Naive thymus-derived CD4-positive, alpha-beta T cell (primary cell): ENCODE measurements around the gene MPPED1. TPM values are rescaled to one million over a fixed set of nuclear protein-coding genes. Genes with fewer than 3 reads are reported as not detected.

Experiments used
- ATAC-seq: fragments of 150-1000 bp; cut with Tn5 transposase; 2 replicates; pipeline ENCODE4 v1.10.0; 2021; ENCODE audit warnings: mild to moderate bottlenecking, moderate library complexity
- CTCF ChIA-PET: fragments of 350-600 bp; sonication (Branson Sonifier 250); formaldehyde crosslinking; loops from one replicate; lab custom pipeline; 2021; ENCODE audit warnings: antibody characterized with exemption; lab: Charles Lee
- POLR2A ChIA-PET: fragments of 350-600 bp; sonication (Branson Sonifier 250); formaldehyde crosslinking; loops from one replicate; lab custom pipeline; 2021; ENCODE audit warnings: antibody characterized with exemption, inconsistent platforms; lab: Charles Lee
- DNase-seq, 9 donors: peaks; one replicate each; pipeline versions ENCODE4 v3.0.0 to v3.0.0-alpha.2; 2020 to 2022; ENCODE audit warnings: mixed read lengths in 1 of 9
- H3K27ac ChIP-seq: one replicate; pipeline ENCODE4 v1.7.0; 2013; ENCODE audit warnings: mild to moderate bottlenecking, low read depth, low read length, moderate library complexity
- H3K27me3 ChIP-seq, 2 donors: one replicate each; pipeline ENCODE4 v1.7.0; 2013; ENCODE audit warnings: low read length in 2 of 2, mild to moderate bottlenecking in 2 of 2, moderate library complexity in 2 of 2; ENCODE audit not compliant: control insufficient read depth in 2 of 2, insufficient read depth in 2 of 2
- H3K36me3 ChIP-seq, 3 experiments: 1 replicate in 2 of 3; 2 replicates in 1 of 3; pipeline ENCODE4 v1.7.0; 2013; ENCODE audit warnings: low read length in 3 of 3, mild to moderate bottlenecking in 3 of 3, moderate library complexity in 1 of 3; ENCODE audit not compliant: insufficient read depth in 3 of 3, control insufficient read depth in 2 of 3
- H3K4me1 ChIP-seq, 2 donors: one replicate each; pipeline ENCODE4 v1.7.0; 2013; ENCODE audit warnings: low read length in 2 of 2, mild to moderate bottlenecking in 2 of 2, moderate library complexity in 1 of 2; ENCODE audit not compliant: control insufficient read depth in 2 of 2, insufficient read depth in 2 of 2
- H3K4me3 ChIP-seq: 2 replicates; pipeline ENCODE4 v1.7.0; 2013; ENCODE audit warnings: mild to moderate bottlenecking, low read length
- H3K9me3 ChIP-seq, 3 experiments: 1 replicate in 2 of 3; 2 replicates in 1 of 3; pipeline ENCODE4 v1.7.0; 2013; ENCODE audit warnings: low read length in 3 of 3; ENCODE audit not compliant: control insufficient read depth in 2 of 3
- H3K27ac Mint-ChIP-seq, 9 donors: one replicate each; pipeline ENCODE4 v1.8.0; 2020 to 2022; ENCODE audit warnings: mixed read lengths in 9 of 9, mild to moderate bottlenecking in 8 of 9, moderate library complexity in 5 of 9, inconsistent platforms in 2 of 9
- H3K27me3 Mint-ChIP-seq, 5 donors: one replicate each; pipeline ENCODE4 v1.8.0; 2021 to 2022; ENCODE audit warnings: mixed read lengths in 5 of 5, mild to moderate bottlenecking in 1 of 5
- H3K36me3 Mint-ChIP-seq, 5 donors: one replicate each; pipeline ENCODE4 v1.8.0; 2020 to 2022; ENCODE audit warnings: mixed read lengths in 5 of 5, mild to moderate bottlenecking in 3 of 5, inconsistent platforms in 1 of 5
- H3K4me1 Mint-ChIP-seq, 7 donors: one replicate each; pipeline ENCODE4 v1.8.0; 2020 to 2022; ENCODE audit warnings: mixed read lengths in 7 of 7, mild to moderate bottlenecking in 3 of 7, inconsistent platforms in 1 of 7
- H3K4me3 Mint-ChIP-seq, 10 donors: one replicate each; pipeline ENCODE4 v1.8.0; 2020 to 2022; ENCODE audit warnings: mild to moderate bottlenecking in 10 of 10, mixed read lengths in 10 of 10, moderate library complexity in 6 of 10, inconsistent platforms in 2 of 10
- H3K9me3 Mint-ChIP-seq, 11 donors: one replicate each; pipeline ENCODE4 v1.8.0; 2020 to 2022; ENCODE audit warnings: mixed read lengths in 11 of 11, mild to moderate bottlenecking in 4 of 11, inconsistent platforms in 1 of 11, moderate library complexity in 1 of 11
- intact Hi-C, 2 donors: fragments of 100-400 bp; cut with micrococcal nuclease; formaldehyde crosslinking; loops; one replicate each; pipeline ENCODE4 v1.15.1; 2023
- polyA plus RNA-seq, 2 donors: library from polyadenylated mRNA; unstranded; fragments of 300-500 nt; fragmentation: Illumina TruSeq; gene quantifications; one replicate each; pipeline ENCODE4 v1.2.3, GENCODE V29; 2021
- total RNA-seq, 6 experiments: library from RNA in 5 of 6; stranded (reverse) in 5 of 6; gene quantifications; 1 replicate in 5 of 6; 2 replicates in 1 of 6; pipeline ENCODE4 v1.2.3 and lab custom pipeline; 2021 to 2026

The MPPED1 gene
- total and polyA plus RNA-seq, 7 experiments from 2014 or later: not detected

- Mint-ChIP-seq H3K36me3 (no peaks in the 10 kb centered on the region), H3K4me1 (no peaks in the 10 kb centered on the region), H3K4me3 (no peak overlapping the region), H3K27ac (no peak overlapping the region), H3K27me3 (peaks cover 0 to 25% (median 7%) of the 10 kb centered on the region in 5 donors), H3K9me3 (no peaks in the 10 kb centered on the region)
- intact Hi-C loops: no loop called here
- Histone ChIP-seq H3K27me3 (no peaks in the 10 kb centered on the region), H3K27ac (no peak overlapping the region), H3K4me3 (no peak overlapping the region), H3K4me1 (no peaks in the 10 kb centered on the region), H3K9me3 (no peaks in the 10 kb centered on the region), H3K36me3 (no peaks in the 10 kb centered on the region)
- ChIA-PET CTCF (interaction anchor here (1.8 kb wide), 1 partner anchor 11 kb away, joined by 5 read pairs; no protein-coding TSS in a partner anchor), POLR2A (no interaction called here)
- DNase-seq (no peak), ATAC-seq (no peak)
These were observed 14.8 kb upstream of the MPPED1 start for GRCh38 chr22:43396934-43397457.

- Mint-ChIP-seq H3K27me3 (peaks cover 0 to 25% (median 7%) of the 10 kb centered on the region in 5 donors), H3K4me1 (no peaks in the 10 kb centered on the region), H3K4me3 (no peak overlapping the region), H3K9me3 (no peaks in the 10 kb centered on the region), H3K27ac (no peak overlapping the region), H3K36me3 (no peaks in the 10 kb centered on the region)
- no peak overlapping the region for H3K27ac ChIP-seq
- H3K9me3 ChIP-seq: no peaks in the 10 kb centered on the region
- DNase-seq (no peak), ATAC-seq (no peak)
- no peaks in the 10 kb centered on the region for H3K36me3 ChIP-seq
- POLR2A ChIA-PET: no interaction called here
- CTCF ChIA-PET: interaction anchor here (1.8 kb wide), 1 partner anchor 12 kb away, joined by 5 read pairs; no protein-coding TSS in a partner anchor
- no peak overlapping the region for H3K4me3 ChIP-seq
- H3K4me1 ChIP-seq: no peaks in the 10 kb centered on the region
- no peaks in the 10 kb centered on the region for H3K27me3 ChIP-seq
- intact Hi-C loops: no loop called here
These were observed 14.0 kb upstream of the MPPED1 start for GRCh38 chr22:43397766-43398165.

- H3K4me3 ChIP-seq: no peak overlapping the region
- intact Hi-C loops: no loop called here
- POLR2A ChIA-PET: no interaction called here
- no peaks in the 10 kb centered on the region for H3K36me3 ChIP-seq
- no peaks in the 10 kb centered on the region for H3K9me3 ChIP-seq
- Mint-ChIP-seq H3K36me3 (no peaks in the 10 kb centered on the region), H3K4me1 (no peaks in the 10 kb centered on the region), H3K27me3 (peaks cover 0 to 25% (median 7%) of the 10 kb centered on the region in 5 donors), H3K4me3 (no peak overlapping the region), H3K9me3 (no peaks in the 10 kb centered on the region), H3K27ac (no peak overlapping the region)
- H3K27me3 ChIP-seq: no peaks in the 10 kb centered on the region
- CTCF ChIA-PET: interaction anchor here (1.8 kb wide), 1 partner anchor 13 kb away, joined by 5 read pairs; no protein-coding TSS in a partner anchor
- no peak overlapping the region for H3K27ac ChIP-seq
- DNase-seq (no peak), ATAC-seq (no peak)
- no peaks in the 10 kb centered on the region for H3K4me1 ChIP-seq
These were observed 13.6 kb upstream of the MPPED1 start for GRCh38 chr22:43398246-43398645.

- Histone ChIP-seq H3K27me3 (no peaks in the 10 kb centered on the region), H3K4me1 (no peaks in the 10 kb centered on the region), H3K4me3 (no peak overlapping the region), H3K36me3 (no peaks in the 10 kb centered on the region), H3K27ac (no peak overlapping the region), H3K9me3 (no peaks in the 10 kb centered on the region)
- intact Hi-C loops: no loop called here
- Mint-ChIP-seq H3K27me3 (peaks cover 0 to 25% (median 7%) of the 10 kb centered on the region in 5 donors), H3K36me3 (no peaks in the 10 kb centered on the region), H3K4me3 (no peak overlapping the region), H3K4me1 (no peaks in the 10 kb centered on the region), H3K9me3 (no peaks in the 10 kb centered on the region), H3K27ac (no peak overlapping the region)
- ChIA-PET CTCF (no interaction called here), POLR2A (no interaction called here)
- DNase-seq (no peak), ATAC-seq (no peak)
These were observed 12.9 kb upstream of the MPPED1 start for GRCh38 chr22:43398910-43399309.

GRCh38 chr22:43399338-43399979 lies 12.4 kb upstream of the MPPED1 start:
- ATAC-seq (no peak), DNase-seq (no peak)
- H3K9me3 ChIP-seq: no peaks in the 10 kb centered on the region
- Mint-ChIP-seq H3K27ac (peak overlapping the region in 1 of 9 donors; percentile 3), H3K36me3 (no peaks in the 10 kb centered on the region), H3K9me3 (peaks cover 0 to 1% (median 0%) of the 10 kb centered on the region in 11 donors), H3K4me1 (no peaks in the 10 kb centered on the region), H3K4me3 (no peak overlapping the region), H3K27me3 (peaks cover 0 to 25% (median 7%) of the 10 kb centered on the region in 5 donors)
- H3K4me1 ChIP-seq: no peaks in the 10 kb centered on the region
- intact Hi-C loops: no loop called here
- no peaks in the 10 kb centered on the region for H3K36me3 ChIP-seq
- H3K4me3 ChIP-seq: no peak overlapping the region
- CTCF ChIA-PET: no interaction called here
- H3K27ac ChIP-seq: no peak overlapping the region
- POLR2A ChIA-PET: no interaction called here
- no peaks in the 10 kb centered on the region for H3K27me3 ChIP-seq

GRCh38 chr22:43399980-43400358 lies 11.8 kb upstream of the MPPED1 start:
- DNase-seq (no peak), ATAC-seq (no peak)
- Histone ChIP-seq H3K27ac (no peak overlapping the region), H3K4me1 (no peaks in the 10 kb centered on the region), H3K9me3 (no peaks in the 10 kb centered on the region), H3K36me3 (no peaks in the 10 kb centered on the region), H3K27me3 (no peaks in the 10 kb centered on the region), H3K4me3 (no peak overlapping the region)
- intact Hi-C loops: no loop called here
- Mint-ChIP-seq H3K4me1 (no peaks in the 10 kb centered on the region), H3K4me3 (no peak overlapping the region), H3K9me3 (peaks cover 0 to 1% (median 0%) of the 10 kb centered on the region in 11 donors), H3K27me3 (peaks cover 0 to 25% (median 7%) of the 10 kb centered on the region in 5 donors), H3K36me3 (no peaks in the 10 kb centered on the region), H3K27ac (no peak overlapping the region)
- POLR2A ChIA-PET: no interaction called here
- CTCF ChIA-PET: no interaction called here

GRCh38 chr22:43400449-43400848 lies 11.4 kb upstream of the MPPED1 start:
- DNase-seq: no peak
- CTCF ChIA-PET: no interaction called here

More at GRCh38 chr22:43400449-43400848, 11.4 kb upstream of the MPPED1 start:
- Histone ChIP-seq H3K4me1 (no peaks in the 10 kb centered on the region), H3K9me3 (no peaks in the 10 kb centered on the region), H3K4me3 (no peak overlapping the region), H3K36me3 (no peaks in the 10 kb centered on the region), H3K27ac (no peak overlapping the region), H3K27me3 (no peaks in the 10 kb centered on the region)
- POLR2A ChIA-PET: no interaction called here
- Mint-ChIP-seq H3K27me3 (peaks cover 0 to 25% (median 7%) of the 10 kb centered on the region in 5 donors), H3K36me3 (no peaks in the 10 kb centered on the region), H3K27ac (no peak overlapping the region), H3K9me3 (peaks cover 0 to 1% (median 0%) of the 10 kb centered on the region in 11 donors), H3K4me1 (no peaks in the 10 kb centered on the region), H3K4me3 (no peak overlapping the region)
- intact Hi-C loops: no loop called here
- ATAC-seq: no peak
